AG04449 (cell line): ENCODE measurements around the gene ABHD15.

Experiments
- CTCF ChIA-PET: fragments of 350-600 bp; formaldehyde crosslinking; extraction: SDS; loops from one replicate; lab custom pipeline; 2021; ENCODE audit warnings: antibody characterized with exemption; lab: Yijun Ruan, JAX
- POLR2A ChIA-PET: fragments of 400-600, 350-600 bp; formaldehyde crosslinking; extraction: SDS; loops from one replicate; lab custom pipeline; 2020; ENCODE audit warnings: antibody characterized with exemption, inconsistent platforms; lab: Yijun Ruan, JAX
- DNase-seq: peaks from one replicate; pipeline ENCODE4 v3.0.0-alpha.2; 2010; ENCODE audit warnings: low read depth, low spot score
- H3K4me3 ChIP-seq: 2 replicates; pipeline ENCODE4 v1.5.1; 2011; ENCODE audit warnings: low read depth, mild to moderate bottlenecking, control low read depth, low read length
- TF ChIP-seq, protein P1 (sequence below): IDR thresholded peaks from one replicate; pipeline ENCODE4 v1.5.1; 2011; ENCODE audit warnings: mild to moderate bottlenecking, moderate library complexity, low read length, control low read depth, inconsistent platforms; ENCODE audit not compliant: insufficient read depth; ENCODE audit errors: missing control alignments

The ABHD15 gene

DNA sequence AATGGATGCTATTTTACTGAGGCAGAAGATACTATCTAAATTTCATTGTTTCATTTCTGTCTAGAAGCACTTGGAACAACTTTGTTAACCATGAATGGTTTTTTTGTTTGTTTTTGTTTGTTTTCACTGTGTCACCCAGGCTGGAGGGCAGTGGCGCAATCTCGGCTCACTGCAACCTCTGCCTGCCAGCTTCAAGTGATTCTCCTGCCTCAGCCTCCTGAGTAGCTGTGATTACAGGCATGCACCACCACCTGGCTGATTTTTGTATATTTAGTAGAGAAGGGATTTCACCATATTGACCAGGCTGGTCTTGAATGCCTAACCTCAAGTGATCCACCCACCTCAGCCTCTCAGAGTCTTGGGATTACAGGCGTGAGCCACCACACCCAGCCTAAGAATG is 40.5 kb downstream of the ABHD15 start:
- TF ChIP-seq, protein P1, sequence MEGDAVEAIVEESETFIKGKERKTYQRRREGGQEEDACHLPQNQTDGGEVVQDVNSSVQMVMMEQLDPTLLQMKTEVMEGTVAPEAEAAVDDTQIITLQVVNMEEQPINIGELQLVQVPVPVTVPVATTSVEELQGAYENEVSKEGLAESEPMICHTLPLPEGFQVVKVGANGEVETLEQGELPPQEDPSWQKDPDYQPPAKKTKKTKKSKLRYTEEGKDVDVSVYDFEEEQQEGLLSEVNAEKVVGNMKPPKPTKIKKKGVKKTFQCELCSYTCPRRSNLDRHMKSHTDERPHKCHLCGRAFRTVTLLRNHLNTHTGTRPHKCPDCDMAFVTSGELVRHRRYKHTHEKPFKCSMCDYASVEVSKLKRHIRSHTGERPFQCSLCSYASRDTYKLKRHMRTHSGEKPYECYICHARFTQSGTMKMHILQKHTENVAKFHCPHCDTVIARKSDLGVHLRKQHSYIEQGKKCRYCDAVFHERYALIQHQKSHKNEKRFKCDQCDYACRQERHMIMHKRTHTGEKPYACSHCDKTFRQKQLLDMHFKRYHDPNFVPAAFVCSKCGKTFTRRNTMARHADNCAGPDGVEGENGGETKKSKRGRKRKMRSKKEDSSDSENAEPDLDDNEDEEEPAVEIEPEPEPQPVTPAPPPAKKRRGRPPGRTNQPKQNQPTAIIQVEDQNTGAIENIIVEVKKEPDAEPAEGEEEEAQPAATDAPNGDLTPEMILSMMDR, result no peak
- DNase-seq, result no peak
- CTCF ChIA-PET, result interaction anchor here (3.3 kb wide), 2 partner anchors 11 to 156 kb away, joined by 14 to 22 read pairs; no protein-coding TSS in a partner anchor

DNA sequence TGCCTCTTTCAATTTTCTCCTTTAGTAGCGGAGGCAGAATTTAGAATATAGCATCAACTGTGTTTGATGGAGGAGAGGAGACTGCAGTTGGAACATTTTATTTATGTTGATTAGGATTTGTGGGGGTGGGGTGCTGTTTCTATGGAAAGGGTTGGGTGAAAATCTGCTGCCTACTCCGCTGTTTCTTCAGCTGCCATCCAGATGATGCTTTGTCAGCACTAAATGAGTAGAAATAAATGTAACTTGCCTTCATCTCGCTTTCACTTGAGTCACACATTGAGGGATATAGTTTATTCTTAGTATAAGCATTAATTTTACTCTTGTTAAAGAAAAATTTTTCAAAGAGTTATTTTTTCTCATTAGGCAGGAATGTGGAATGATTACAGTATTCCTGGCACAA is 42.1 kb downstream of the ABHD15 start:
- H3K4me3 ChIP-seq, result no peak overlapping the region
- TF ChIP-seq, protein P1, result no peak
- CTCF ChIA-PET, result interaction anchor here (1.4 to 6.2 kb wide), 4 partner anchors 11 to 155 kb away, joined by 4 to 64 read pairs (median 10); no protein-coding TSS in a partner anchor
- no peak for DNase-seq
- POLR2A ChIA-PET, result no interaction called here

More for the DNA sequence above, 40.5 kb downstream of the ABHD15 start:
- no peak overlapping the region for H3K4me3 ChIP-seq
- POLR2A ChIA-PET, result no interaction called here

DNA sequence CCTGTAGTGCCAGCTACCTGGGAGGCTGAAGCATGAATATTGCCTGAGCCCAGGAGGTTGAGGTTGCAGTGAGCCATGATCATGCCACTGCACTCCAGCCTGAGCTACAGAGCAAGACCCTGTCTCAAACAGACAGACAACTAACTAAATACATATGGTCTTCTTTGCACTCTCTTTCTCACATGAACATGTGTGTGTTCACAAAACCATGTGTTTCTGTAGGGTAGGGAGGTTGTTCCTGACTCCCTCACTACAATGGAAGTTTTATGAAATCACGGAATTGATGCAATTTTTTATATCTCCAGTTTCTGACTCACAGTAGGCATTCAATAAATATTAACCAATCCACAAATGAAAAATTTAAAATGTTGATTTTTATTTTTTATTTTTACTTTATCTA is 48.5 kb downstream of the ABHD15 start:
- TF ChIP-seq, protein P1, result no peak
- DNase-seq, result no peak
- ChIA-PET CTCF (no interaction called here), POLR2A (no interaction called here)
- no peak overlapping the region for H3K4me3 ChIP-seq

DNA sequence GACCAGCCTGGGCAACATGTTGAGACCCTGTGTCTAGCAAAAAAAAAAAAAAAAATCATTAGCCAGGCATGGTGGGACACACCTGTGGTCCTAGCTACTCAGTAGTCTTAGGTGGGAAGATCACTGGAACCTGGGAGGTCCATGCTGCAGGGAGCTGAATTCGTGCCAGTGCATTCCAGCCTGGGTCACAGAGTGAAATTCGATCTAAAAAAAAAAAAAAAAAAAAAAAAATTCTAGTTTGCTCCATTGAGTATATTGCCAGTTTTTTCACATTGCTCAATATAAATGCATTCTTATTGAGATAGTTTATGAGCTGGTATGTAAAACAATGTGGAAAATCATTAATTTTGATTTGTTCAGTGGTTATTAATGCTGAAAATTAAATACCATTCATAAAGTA is 52.0 kb downstream of the ABHD15 start:
- TF ChIP-seq, protein P1, result no peak
- no peak for DNase-seq
- no peak overlapping the region for H3K4me3 ChIP-seq
- ChIA-PET CTCF (interaction anchor here (1.4 to 3.0 kb wide), 5 partner anchors 9 to 145 kb away, joined by 5 to 14 read pairs (median 7); no protein-coding TSS in a partner anchor), POLR2A (no interaction called here)

DNA sequence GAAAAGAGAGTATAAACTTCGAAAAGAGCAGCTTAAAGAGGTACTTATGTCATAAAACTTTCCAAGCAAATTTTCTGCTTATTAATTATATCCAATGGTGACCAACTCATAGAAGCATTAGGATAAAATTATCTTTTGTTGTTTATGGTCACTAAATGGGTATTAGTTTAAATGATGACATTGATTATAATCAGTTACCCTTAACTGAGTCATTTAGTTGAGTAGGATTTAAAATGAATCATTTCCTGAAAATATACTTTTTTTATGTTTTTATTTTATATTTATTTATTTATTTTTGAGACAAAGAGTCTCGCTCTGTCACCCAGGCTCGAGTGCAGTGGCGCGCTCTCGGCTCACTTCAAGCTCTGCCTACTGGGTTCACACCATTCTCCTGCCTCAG is 55.9 kb downstream of the ABHD15 start:
- TF ChIP-seq, protein P1, result no peak
- no peak overlapping the region for H3K4me3 ChIP-seq
- POLR2A ChIA-PET, result no interaction called here
- CTCF ChIA-PET, result interaction anchor here (0.7 to 1.4 kb wide), 2 partner anchors 9 to 141 kb away, joined by 3 to 4 read pairs; no protein-coding TSS in a partner anchor
- DNase-seq, result no peak
